Mucosa of descending colon (tissue), 3 donors: ENCODE data around the gene FAM171A1. TPM values are rescaled to one million over a fixed set of nuclear protein-coding genes. Genes with fewer than 3 reads are reported as not detected.

ENCODE experiments used
- ATAC-seq: fragments of 200-7000 bp; cut with Tn5 transposase; one replicate; pipeline ENCODE4 v1.9.1; 2020; ENCODE audit warnings: mild to moderate bottlenecking, moderate library complexity
- DNase-seq, 3 donors: peaks; one replicate each; pipeline ENCODE4 v3.0.0-alpha.2; 2020
- H3K36me3 ChIP-seq: fragments of 200-600 bp; one replicate; pipeline ENCODE4 v1.8.0; 2021; ENCODE audit warnings: low read depth, mild to moderate bottlenecking
- H3K4me1 ChIP-seq: fragments of 200-600 bp; one replicate; pipeline ENCODE4 v1.8.0; 2021; ENCODE audit warnings: low read depth, mild to moderate bottlenecking
- H3K4me3 ChIP-seq: fragments of 200-600 bp; one replicate; pipeline ENCODE4 v1.8.0; 2021; ENCODE audit warnings: mild to moderate bottlenecking
- H3K9me3 ChIP-seq: fragments of 200-600 bp; one replicate; pipeline ENCODE4 v1.8.0; 2021; ENCODE audit warnings: mild to moderate bottlenecking
- intact Hi-C, 2 donors: fragments of 100-400 bp; cut with DNase I in 1 of 2; cut with micrococcal nuclease in 1 of 2; formaldehyde crosslinking; loops; one replicate each; pipeline versions ENCODE4 v1.11.0 to v1.11.1; 2022; cut with DNase I, micrococcal nuclease
- total RNA-seq, 3 donors: library from RNA; stranded (reverse); fragmentation: NEBNext Ultra II Directional in 2 of 3; extraction: Animal tissue kit (Norgen Biotek cat#: 25700) in 2 of 3; gene quantifications; one replicate each; pipeline versions ENCODE4 v1.2.1 to v1.2.4, GENCODE V29; 2021 to 2023
- TF ChIP-seq, protein P1 (sequence below): fragments of 200-600 bp; IDR thresholded peaks from one replicate; pipeline ENCODE4 v1.8.0; 2022; ENCODE audit warnings: antibody characterized with exemption, mild to moderate bottlenecking
- donor health status: DM: no; HTN: no; CAD: no; lungs with moderate emphysema.
- donor health status: DM: no; HTN: no; CAD: no.
- donor health status: DM: no; HTN: yes; CAD: no.

FAM171A1 gene
- total RNA-seq, 3 donors from 2014 or later: 33.7 to 60.7 (median 50.4) TPM

DNA sequence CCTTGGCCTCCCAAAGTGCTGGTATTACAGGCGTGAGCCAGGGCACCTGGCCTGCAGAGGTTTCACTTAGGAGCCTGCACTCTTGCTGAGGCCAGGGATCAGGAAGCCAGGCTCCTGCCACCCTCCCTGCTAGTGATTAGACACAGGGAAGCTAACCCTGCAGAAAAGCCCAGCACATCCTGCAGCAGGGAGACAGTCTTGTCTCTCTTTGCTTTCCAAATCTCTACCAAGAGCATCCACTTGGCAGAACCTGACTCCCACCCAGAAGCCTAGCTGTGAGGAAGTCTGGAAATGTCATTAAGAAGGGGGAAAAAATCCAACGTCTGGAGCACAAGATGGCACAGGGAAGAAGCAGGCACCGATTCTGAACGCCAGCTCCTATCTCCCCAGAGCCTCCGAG is 8.0 kb upstream of the FAM171A1 start:
- DNase-seq: no peak
- no peaks in the 10 kb centered on the region for H3K9me3 ChIP-seq
- intact Hi-C loops: loop anchor here in 1 of 2 donors (10.0 kb wide), 1 partner anchor 164 kb away; no protein-coding TSS in a partner anchor
- TF ChIP-seq, protein P1, sequence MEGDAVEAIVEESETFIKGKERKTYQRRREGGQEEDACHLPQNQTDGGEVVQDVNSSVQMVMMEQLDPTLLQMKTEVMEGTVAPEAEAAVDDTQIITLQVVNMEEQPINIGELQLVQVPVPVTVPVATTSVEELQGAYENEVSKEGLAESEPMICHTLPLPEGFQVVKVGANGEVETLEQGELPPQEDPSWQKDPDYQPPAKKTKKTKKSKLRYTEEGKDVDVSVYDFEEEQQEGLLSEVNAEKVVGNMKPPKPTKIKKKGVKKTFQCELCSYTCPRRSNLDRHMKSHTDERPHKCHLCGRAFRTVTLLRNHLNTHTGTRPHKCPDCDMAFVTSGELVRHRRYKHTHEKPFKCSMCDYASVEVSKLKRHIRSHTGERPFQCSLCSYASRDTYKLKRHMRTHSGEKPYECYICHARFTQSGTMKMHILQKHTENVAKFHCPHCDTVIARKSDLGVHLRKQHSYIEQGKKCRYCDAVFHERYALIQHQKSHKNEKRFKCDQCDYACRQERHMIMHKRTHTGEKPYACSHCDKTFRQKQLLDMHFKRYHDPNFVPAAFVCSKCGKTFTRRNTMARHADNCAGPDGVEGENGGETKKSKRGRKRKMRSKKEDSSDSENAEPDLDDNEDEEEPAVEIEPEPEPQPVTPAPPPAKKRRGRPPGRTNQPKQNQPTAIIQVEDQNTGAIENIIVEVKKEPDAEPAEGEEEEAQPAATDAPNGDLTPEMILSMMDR: no peak
- H3K36me3 ChIP-seq: no peaks in the 10 kb centered on the region
- H3K4me1 ChIP-seq: peaks cover 3% of the 10 kb centered on the region
- no peak for ATAC-seq
- H3K4me3 ChIP-seq: no peak overlapping the region

DNA sequence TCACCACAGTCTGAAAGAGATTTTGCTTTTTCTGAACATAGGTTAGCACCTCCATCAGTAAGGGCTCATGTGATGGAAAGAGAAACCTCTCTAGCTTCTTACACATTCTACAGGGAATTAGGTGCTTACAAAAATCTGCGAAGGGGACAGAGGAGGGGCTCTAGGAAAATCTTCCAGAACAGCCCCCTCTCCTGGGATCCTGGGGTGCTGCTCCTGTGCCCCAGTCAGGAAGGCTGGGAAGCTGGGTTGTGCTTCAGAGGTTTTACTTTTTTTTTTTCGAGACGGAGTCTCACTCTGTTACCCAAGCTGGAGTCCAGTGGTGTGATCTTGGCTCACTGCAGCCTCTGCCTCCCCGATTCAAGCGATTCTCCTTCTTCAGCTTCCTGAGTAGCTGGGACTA is 7.5 kb upstream of the FAM171A1 start:
- intact Hi-C loops: loop anchor here in 1 of 2 donors (10.0 kb wide), 1 partner anchor 164 kb away; no protein-coding TSS in a partner anchor
- TF ChIP-seq, protein P1: no peak
- ATAC-seq: no peak

DNA sequence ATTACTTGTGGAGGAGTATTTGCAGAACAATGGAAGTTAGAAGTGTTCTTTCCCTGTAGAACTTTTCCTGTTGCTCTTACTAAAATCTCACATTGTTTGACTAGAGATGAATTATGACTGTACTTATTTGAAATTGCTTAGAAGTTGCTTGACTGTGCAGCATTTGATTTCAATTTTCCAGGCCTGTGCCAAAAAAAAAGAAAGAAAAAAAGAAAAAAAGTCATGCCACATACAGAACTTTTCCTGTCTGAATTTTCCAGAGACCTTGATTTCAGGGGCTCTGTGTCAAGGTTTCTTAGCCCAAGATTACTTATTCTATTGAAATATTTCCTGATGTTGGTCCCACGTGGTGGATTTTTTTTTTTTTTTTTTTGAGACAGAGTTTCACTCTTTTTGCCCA is 3.5 kb upstream of the FAM171A1 start:
- H3K36me3 ChIP-seq: no peaks in the 10 kb centered on the region
- intact Hi-C loops: loop anchor here in 1 of 2 donors (10.0 kb wide), 1 partner anchor 160 kb away; no protein-coding TSS in a partner anchor
- no peak overlapping the region for H3K4me3 ChIP-seq
- ATAC-seq (no peak), DNase-seq (no peak)
- H3K4me1 ChIP-seq: peaks cover under 1% of the 10 kb centered on the region
- H3K9me3 ChIP-seq: no peaks in the 10 kb centered on the region
- TF ChIP-seq, protein P1: no peak

More for the DNA sequence above, 7.5 kb upstream of the FAM171A1 start:
- Histone ChIP-seq H3K4me3 (no peak overlapping the region), H3K9me3 (no peaks in the 10 kb centered on the region), H3K4me1 (no peaks in the 10 kb centered on the region), H3K36me3 (no peaks in the 10 kb centered on the region)
- no peak for DNase-seq

DNA sequence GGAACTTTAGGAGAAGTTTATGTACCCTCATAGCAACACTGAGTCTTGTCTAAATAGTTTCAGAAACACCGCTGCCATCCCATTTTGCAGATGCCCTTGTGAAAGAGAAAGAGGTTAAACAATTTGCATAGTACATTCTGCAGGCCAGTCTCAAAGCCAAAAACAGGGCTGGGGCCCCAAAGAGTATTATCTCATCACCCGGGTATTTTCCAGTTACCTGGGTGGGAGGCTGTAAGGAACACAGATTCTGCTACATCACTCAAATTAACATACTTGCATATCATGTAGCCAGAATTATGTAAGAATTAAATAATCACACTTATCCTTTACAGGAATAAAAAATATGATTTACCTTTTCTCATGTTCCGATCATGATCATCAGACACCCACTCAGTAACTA is 3.1 kb upstream of the FAM171A1 start:
- intact Hi-C loops: loop anchor here in 1 of 2 donors (10.0 kb wide), 1 partner anchor 159 kb away; no protein-coding TSS in a partner anchor
- Histone ChIP-seq H3K9me3 (no peaks in the 10 kb centered on the region), H3K36me3 (no peaks in the 10 kb centered on the region), H3K4me3 (no peak overlapping the region), H3K4me1 (peaks cover 4% of the 10 kb centered on the region)
- TF ChIP-seq, protein P1: no peak
- ATAC-seq: no peak
- DNase-seq: no peak

DNA sequence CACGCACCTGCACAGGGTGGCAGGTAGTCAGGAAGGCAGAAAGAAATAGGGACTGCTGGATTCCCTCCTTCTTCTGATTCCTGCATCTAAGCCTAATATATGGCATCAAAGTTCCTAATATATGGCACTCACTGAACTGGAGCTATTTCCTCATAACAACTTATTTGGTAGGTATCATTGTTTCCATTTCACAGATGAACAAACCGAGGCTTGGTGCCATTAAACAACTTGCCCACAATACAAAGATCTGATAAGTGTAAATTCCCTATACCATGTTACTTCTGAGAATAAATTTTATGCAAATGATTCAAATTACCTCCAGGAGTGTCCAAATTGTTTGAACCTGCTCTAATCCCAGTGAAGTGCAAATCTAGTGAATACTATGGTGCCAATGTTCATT is 2.1 kb upstream of the FAM171A1 start:
- Histone ChIP-seq H3K4me3 (no peak overlapping the region), H3K4me1 (peaks cover 8% of the 10 kb centered on the region), H3K36me3 (no peaks in the 10 kb centered on the region), H3K9me3 (no peaks in the 10 kb centered on the region)
- DNase-seq (no peak), ATAC-seq (no peak)
- TF ChIP-seq, protein P1: no peak
- intact Hi-C loops: loop anchor here in 1 of 2 donors (10.0 kb wide), 1 partner anchor 158 kb away; no protein-coding TSS in a partner anchor
